IPS-NIHi11 (cell line): ENCODE results near the gene ABCC10.
A peak's percentile ranks its signal among the peaks of the same experiment; 100 is the strongest.

Experiments
- DNase-seq: peaks from one replicate; pipeline ENCODE4 v3.0.0; 2012; ENCODE audit warnings: mixed read lengths, low spot score

ABCC10 gene

DNA sequence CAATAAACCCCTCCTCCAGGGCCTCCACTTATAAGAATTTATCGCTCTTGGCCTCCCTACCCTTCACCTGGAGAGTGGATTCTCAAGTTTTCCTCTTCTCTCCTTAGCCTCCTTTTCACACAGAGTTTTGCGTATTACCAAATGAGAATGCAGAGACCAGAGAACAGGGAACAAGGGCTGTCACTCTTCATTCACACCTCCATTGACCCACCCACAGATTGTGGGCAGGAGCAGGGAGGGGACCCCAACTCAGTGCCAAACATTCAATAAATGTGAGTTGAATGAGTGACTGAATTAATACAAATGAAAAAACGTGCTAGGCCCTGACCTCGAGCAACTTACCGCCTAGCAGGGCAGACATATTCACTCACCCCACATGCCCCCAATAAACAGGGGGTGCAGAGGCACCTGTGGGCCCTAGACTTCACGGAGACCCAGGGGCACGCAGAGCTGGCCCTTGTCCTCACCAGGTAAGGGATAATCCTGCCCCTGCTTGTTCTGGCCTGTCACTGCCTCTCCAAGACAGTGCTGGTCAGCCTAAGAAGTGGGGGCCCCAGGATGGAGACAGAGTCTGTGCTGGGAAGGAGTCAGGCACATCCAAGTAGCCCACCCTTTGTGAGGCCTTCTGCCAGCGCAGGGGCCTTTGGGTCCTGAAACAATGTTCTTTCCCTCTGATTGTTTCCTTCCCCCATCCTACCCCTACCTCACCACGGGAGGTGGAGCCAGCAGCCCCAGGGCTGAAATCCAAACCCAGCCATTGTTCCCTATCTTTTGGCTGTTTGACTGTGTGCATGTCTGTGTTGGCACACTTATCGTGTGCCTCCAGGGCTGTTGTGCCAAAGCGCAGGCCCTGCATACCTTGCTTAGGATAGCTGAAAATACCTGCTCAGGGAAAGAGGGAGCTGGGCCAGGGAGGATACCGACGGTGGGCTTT lies 41.7 kb downstream of the ABCC10 start:
- DNase-seq, result no peak

DNA sequence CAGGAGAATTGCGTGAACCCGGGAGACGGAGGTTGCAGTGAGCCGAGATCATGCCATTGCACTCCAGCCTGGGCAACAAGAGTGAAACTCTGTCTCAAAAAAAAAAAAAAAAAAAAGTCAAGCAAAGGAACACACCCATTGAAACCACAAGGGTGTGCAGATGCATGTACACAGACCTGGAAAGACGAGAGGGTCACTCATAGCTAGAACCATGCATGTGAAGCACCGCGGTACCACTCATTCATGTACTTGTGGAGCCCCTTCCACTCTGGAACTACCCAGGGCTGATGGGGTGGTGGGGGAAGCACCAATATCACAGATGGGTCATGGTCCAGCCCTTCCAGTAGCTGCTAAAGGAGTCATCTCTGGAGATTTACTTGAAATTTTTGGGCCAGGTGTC lies 42.6 kb downstream of the ABCC10 start:
- no peak for DNase-seq

DNA sequence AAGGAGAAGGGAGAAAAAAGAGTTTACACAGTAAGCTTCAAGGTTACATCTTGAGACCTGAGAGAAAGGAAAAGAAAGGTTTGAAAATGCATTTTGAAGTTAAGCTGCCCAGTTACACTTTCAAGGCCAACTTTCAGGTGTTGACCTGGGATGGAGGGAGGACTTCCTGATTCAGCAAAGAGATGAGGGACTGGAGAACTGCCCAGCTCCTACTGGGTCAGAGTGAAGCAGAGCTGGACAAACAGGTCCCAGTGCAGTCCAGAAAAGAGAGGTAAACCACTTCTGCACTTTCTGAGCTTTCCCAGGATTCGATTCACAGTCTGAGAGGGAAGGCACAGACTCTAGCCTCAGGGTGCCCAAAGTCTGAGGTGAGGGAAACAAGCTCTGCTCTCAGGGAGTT lies 44.1 kb downstream of the ABCC10 start:
- DNase-seq, result no peak

DNA sequence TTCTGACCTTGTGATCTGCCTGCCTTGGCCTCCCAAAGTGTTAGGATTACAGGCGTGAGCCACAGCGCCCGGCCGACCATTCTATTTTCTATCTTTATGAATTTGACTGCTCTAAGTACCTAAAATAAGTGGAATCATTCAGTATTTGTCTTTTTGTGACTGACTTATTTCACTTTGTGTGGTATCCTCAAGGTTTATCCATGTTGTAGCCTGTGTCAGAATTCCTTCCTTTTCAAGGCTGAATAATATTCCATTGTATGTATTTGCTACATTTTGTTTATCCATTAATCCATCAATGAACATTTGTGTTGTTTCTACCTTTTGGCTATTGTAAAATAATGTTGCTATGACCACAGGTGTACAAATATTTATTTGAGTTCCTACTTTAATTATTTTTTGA lies 45.2 kb downstream of the ABCC10 start:
- no peak for DNase-seq

DNA sequence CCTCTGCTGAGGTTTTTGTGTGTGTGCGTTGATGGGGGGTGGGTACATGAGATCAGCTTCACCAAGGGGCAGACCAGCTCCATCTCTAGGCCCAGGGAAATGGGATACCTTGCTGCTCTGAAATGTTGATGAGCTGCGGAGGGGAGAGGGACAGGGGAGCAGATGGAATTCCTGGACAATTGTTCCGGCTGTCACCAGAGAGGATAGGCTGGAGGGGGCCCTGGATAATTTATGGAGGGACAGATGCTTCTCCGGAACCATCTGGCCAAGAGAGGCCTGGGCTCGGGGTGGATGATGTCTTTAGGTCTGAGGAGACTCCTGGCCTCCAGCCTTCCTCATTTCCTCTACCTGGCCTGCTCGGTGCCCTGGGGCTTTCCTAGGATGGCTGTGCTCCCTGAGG lies 48.2 kb downstream of the ABCC10 start:
- no peak for DNase-seq

DNA sequence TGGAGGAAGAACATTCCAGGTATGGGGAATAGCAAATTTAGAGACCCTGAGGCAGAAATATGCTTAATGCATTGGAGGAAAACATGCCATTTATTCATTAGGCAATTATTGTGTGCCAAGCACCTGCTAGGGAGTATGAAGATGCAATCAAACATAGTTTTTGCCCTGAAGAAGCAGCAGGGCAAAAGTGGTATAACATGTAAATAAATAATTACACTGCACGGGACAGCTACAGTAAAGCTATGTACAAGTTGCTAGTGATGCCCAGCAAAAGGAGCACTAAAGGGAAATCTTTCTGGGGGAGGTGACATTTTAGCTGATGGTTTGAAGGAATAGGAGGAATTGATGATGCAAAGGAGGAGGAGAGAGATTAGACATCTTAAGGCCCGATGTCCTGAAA lies 49.4 kb downstream of the ABCC10 start:
- no peak for DNase-seq

DNA sequence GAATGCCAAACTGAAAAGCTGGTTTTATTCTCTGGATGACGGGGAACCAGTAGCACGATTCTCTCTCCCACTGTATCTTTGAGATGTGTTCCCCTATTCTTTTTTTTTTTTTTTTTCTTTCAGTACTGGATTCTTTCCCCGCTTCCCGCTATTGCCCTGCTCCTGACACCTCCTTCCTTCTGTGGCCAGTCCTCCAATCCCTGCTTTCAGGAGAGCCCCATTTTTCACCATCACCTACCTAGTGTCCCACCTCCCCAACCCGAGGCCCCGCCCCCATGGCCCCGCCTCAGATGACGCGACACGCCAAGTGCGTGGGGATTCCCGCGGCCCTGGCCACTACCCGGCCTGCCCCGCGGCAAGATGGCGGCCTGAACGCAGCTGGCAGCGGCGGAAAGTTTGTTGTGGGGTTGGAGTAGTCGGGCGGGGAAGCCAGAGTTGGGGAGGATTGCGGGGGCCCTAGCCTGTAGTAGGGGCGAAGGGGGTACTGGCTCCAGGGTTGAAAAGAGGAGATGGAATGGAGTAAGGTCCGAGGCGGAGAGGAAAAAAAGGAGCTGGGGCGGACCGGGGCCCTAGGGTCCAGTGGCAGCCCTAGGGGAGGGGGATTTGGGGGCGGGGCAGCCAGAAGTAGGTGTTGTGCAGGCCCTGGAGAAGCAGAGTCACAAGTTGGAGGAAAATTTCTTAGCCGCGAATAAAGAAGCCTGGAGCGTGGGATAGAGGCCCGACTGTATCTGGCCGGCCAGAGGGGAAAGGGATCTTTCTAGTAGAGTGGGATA lies 50.1 kb downstream of the ABCC10 start, which contains the start of gene TJAP1:
Gene TJAP1, plus strand, starts transcription at position 336 of the 773 bp plus-strand sequence. CDS start 21,432 bp downstream, outside the sequence.
- peak; percentile 100 for DNase-seq

DNA sequence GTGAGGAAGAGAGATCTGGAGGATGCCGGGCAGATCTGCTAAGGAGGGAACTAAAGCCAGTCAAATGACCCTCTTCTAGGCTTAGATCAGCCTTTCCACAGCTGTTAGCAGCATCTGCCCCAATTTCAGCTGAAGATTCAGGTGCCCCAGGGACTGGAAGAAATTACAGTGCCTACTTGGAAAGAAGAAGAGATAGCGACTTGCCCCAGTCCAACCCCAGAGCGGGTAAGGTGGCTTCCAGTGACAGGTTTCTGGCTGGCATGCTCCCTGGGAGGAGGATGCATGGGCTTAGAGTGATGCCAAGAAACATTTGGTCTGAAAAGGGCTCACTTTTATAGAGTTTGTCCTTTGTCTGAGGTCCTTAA lies 50.6 kb downstream of the ABCC10 start:
- no peak for DNase-seq

DNA sequence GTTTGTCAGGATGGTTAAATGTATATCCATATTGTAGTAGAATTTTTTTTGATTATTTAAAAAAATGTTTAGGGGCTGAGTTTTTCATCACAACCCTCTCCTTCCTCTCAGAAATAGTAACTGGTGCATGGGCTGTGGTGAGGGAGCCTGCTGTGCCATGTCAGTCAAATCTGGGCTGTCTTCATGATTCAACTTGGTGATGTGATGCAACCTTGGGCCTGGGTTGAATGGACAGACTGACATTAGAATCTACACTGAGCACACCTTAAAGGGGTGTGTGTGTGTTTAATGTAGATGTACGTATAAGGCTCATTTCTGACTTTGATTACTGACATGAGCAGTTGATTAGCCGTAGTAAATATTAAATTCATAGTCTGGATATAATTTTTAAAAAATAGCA lies 53.7 kb downstream of the ABCC10 start:
- no peak for DNase-seq

DNA sequence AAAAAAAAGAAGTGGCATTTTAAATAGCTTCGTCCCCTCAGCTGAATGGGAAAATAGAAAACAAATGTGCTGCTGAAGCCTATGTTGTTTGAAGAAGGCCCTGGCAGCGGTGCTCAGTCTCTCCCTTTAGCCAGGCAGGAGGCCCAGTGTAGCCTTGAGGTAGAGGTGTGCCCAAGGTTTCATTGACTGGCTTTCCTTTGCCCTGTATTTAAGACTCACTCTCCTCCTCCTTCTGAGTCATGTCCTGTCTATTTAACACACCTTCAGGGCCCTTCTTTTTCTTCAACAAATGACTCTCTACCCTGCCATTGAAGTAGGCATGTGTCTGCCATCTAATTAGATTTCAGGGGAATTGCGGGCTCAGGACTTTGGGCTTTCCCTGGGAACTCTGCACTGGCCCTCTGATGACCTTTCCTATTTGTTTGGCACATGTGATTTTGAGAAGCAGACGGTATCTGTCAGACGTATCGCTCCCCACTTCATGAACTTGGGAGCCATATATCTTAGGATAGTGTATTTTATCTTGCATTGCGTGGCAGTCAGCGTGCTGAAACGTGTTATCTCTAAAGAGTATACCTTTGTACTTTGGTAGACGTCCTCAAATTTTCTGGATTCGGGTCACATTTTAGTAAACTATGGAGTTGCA lies 54.4 kb downstream of the ABCC10 start:
- no peak for DNase-seq

DNA sequence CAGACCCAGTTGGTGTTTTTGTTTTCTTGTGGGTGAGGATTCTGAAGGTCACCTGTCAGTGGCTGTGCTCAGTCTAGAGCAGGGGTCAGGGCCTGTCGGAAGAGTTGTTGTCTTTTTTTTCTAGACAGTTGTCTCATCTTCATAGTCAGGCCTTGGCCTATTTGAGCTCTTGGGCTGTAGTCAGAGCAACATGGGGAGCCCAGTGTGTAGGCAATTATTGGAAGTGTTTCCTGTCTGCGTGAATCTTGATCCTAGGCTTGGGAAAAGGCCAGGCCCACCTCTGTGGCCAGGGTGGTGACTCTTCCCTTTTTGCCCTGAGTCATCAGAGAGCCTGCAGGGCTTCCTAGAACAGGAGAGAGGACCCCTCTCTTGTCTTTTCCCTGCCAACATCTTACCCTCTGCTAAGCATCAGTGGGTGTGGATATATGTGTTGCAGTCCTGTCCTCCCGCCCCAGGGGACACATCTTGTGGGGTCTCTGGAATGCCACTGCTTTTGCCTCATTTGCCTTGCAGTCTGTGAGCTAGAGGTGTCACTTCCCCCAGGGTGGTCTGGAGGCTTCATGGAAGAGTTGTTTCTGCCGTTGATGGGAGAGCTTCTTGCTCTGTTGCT lies 61.4 kb downstream of the ABCC10 start:
- no peak for DNase-seq

DNA sequence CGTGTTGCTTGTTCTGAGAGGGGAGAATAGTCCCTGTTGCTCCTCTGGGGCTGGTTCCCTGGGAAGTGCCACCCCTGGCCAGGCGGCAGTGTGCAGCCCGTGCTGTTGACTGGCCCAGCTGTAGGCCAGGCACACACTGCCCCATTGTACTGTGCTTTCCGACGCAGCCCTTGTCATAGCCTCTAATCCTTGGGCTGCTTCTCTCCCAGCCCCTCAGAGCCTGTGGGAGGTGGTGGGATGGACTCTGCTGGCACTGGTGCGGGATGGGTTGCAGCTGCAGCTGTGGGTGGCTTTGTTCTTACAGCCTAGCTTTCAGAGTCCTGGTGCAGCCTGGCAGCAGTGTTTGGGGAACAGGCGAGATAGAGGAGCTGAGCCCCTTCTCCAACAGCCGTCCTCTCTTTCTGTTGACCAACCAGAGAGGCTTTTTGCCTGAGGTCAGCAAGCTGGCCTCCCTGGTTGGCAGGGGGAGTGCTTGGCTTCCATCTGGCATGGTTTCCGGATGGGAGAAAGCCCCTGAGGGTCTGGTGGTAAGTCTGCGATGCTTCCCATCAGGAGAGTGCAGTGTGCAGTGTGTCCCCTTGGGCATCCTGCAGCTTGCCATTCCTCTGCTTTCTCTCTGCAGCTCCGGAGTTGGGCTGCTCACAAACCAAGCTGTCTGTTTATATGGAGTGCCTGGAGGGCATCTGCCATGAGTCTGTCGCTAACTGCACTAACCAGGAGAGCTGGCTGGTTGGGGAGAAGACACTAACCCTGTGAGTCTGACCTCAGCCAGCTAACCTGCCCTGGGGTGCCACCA lies 62.1 kb downstream of the ABCC10 start:
- no peak for DNase-seq

DNA sequence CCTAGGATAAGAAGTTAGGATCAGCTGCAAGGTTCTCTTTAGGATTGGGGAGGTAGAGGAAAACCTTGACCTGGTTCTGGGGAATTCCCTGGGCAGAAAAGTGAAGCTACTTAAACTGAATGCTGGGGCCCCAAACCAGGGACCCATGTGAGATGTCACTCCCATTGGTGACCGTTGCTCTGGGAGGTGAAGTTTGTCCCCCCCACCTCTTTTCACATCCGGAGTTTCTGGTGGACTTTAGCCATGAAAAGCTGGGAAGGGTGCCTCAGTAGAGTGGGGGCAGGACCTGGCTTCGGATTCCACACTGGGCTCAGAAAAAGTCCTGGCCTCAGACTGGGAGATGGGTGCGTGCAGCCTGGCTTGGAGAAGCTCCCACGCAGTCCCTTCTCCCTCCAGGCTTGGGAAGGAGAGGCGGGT lies 63.2 kb downstream of the ABCC10 start:
- DNase-seq, result no peak

DNA sequence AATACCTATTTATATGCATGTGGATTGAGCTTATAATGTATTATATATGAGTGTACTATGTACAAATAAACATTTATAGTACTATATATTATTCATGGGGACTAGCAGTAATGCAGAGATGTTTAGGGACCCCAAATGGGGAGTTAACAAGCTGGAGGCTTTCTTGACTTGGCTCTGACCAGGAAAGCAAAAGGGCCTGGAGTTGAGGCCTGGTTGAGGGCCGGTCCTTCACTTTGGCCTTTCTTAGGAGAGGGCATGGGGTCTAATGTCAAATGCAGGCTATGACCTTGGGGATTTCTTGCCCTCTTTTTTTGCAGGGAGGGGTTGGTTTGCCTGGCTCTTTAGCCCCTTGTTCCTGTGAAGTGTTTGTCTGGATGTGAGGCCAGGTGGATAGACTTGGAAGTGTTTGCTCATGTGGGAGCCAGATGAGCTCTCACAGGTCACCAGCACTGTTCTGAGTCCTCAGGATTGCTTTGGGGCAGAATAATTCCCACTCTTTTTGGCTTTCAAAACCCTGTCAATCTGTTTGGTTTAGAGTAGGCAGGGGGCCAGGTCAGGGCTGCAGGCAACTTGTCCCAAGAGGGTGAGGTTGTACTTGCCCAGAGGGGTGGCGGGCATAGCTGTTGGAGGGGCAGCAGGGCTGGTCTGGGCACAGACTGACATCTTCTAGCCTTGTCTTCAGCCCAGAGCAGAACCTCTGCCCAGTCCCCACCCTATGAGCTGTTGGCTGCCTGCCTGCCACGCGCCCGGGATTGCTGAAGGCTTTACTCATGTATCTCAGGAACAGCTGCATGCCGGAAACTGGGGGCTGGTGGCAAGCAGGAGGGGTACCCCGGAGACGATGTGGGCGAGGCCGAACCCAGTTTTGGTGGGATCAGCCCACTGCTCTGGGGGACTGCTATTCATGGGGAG lies 64.7 kb downstream of the ABCC10 start:
- no peak for DNase-seq

DNA sequence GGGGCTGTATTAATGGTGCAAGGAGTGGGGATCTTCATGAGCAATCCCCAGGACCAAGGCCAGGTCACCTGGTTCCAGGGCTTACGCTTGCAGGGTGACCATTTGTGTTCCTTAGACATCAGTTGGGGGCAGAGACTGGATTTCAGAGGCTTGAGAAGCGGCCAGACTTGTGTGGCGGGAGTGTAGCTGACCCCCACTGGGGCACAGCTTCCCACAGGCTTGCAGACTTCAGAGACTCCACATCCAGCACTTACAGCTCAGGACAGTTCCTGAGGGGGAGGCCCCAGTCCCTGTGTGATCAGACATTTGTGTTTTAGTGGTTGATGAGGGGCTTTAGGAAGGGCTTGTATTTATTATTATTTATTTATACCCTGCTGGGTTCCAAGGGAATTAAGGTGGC lies 65.3 kb downstream of the ABCC10 start:
- peak; percentile 48 for DNase-seq

DNA sequence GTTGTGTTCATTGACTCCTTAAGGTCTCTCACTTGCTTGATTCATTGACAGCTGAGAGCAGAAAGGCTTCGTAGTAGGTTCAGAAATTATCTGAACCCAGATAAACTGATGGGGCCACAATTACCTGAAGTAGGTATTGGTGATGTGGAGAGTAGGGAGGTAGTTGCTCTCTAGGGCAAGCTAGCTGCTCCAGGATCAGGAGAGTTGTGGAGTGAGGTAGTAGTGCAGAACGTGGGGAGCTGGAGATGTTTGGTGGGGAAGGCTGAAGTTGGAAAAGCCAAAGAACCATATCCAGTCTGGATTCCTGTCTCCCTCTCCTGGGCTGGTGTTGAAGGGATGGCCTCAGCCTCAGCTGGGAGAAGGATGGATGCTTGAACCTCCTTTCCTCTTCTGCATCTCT lies 65.9 kb downstream of the ABCC10 start:
- no peak for DNase-seq

DNA sequence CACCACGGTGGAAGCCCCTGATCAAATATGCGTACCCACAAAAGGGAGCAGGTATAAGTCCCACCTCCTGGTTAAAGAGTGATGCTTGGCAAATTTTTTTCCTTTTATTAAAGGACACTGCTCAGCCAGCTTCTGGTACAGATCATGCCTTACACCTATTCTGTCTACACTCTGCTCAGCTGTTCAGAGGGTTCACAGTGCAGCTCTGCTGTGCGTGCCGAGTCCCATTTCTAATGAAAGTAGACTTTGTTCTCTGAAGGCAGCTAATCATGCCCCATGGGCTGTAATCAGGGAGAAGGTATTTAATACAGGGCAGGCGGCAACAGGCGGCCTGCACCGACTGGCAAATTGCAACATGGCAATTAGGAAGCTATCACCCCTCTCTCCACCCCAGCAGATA lies 66.5 kb downstream of the ABCC10 start:
- DNase-seq, result no peak

DNA sequence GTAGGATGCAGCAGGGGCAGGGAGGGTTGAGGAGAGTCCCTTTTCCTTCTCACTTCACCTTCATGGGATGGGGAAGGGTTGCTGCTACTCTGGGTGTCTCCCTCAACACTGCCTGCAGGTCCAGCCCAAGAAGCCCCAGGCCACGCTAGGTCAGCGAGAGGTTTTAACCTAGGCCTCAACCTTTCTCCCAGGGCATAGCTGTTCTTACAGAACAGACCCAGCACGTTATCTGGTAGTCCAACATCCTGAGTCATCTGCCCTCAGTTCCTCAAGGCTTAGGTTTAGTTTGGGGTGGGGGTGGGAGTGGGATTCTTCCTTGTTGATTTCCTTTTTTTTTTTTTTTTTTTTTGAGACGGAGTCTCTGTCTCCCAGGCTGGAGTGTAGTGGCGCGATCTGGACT lies 67.0 kb downstream of the ABCC10 start:
- DNase-seq, result no peak

DNA sequence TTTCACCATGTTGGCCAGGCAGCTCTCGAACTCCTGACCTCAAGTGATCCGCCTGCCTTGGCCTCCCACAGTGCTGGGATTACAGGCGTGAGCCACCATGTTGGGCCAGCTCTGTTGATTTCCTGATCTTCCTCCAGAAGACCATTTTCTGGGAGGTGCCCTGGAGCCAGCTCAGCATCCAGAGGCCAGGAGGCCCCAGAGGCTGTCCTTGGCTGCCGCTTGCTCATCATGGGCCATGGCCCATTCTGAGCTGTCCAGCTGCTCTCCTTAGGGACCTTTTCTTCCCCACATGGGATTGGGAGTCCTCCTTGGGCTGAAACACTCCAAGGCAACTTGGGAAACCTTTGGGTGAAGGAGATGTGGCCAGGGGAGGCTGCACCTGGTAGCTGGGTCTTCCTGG lies 67.4 kb downstream of the ABCC10 start:
- no peak for DNase-seq

DNA sequence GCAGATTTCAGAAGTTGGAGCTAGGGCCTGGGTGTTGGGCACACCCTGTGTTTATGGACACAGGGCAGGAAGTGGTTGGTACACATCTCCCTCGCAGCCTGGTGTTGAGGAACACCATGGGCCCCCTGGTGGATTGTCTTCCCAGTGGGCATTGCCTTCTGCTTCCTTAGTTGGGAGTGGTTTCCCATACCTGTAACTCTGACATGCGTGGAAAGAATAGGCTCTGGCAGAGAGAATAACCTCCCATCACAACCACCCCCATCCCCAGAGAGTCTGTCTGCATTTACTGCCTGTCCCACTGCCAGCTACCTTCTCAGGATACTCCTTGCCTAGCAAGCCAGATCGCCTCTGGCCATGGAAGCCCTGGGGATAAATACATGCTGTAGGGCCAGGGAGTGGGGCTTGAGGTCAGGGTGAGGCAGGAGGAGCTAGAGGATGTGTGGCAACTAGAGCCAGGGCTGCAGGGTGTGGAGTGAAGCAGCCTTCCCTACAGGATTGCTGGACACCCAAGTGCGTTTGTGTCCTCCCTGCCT lies 68.1 kb downstream of the ABCC10 start:
- DNase-seq, result no peak
